BLaER1 (cell line): ENCODE results near the gene PRKRIP1.

Experiments
- H3K27ac ChIP-seq: shearing (Covaris generic); formaldehyde crosslinking; 2 replicates; pipeline ENCODE4 v1.8.1; 2022
- H3K27me3 ChIP-seq: shearing (Covaris generic); formaldehyde crosslinking; 2 replicates; pipeline ENCODE4 v1.8.1; 2022
- H3K36me3 ChIP-seq: shearing (Covaris generic); formaldehyde crosslinking; 2 replicates; pipeline ENCODE4 v1.8.1; 2022
- H3K4me1 ChIP-seq: shearing (Covaris generic); formaldehyde crosslinking; 2 replicates; pipeline ENCODE4 v1.8.1; 2022
- H3K4me2 ChIP-seq: shearing (Covaris generic); formaldehyde crosslinking; 2 replicates; pipeline ENCODE4 v1.8.1; 2022
- H3K4me3 ChIP-seq: shearing (Covaris generic); formaldehyde crosslinking; 2 replicates; pipeline ENCODE4 v1.8.1; 2022
- H3K9ac ChIP-seq: shearing (Covaris generic); formaldehyde crosslinking; 2 replicates; pipeline ENCODE4 v1.8.1; 2022
- H3K9me3 ChIP-seq: shearing (Covaris generic); formaldehyde crosslinking; 2 replicates; pipeline ENCODE4 v1.8.1; 2022
- H4K20me1 ChIP-seq: shearing (Covaris generic); formaldehyde crosslinking; 2 replicates; pipeline ENCODE4 v1.8.1; 2022
- Cebpa-rat ChIP-seq: shearing (Covaris generic); IDR thresholded peaks from 2 replicates; pipeline ENCODE4 v1.8.1; 2022

PRKRIP1 gene

GRCh38 chr7:102444961-102445673 is 49.0 kb downstream of the PRKRIP1 start:
- H3K27ac ChIP-seq = peak overlapping the region; percentile 81
- H3K9me3 ChIP-seq = no peaks in the 10 kb centered on the region
- no peak for TF ChIP-seq Cebpa-rat
- H3K36me3 ChIP-seq = peaks cover 78% of the 10 kb centered on the region
- H4K20me1 ChIP-seq = peaks cover 3% of the 10 kb centered on the region
- peak overlapping the region; percentile 70; the same call in 1 of the 2 replicates for H3K9ac ChIP-seq
- no peaks in the 10 kb centered on the region for H3K27me3 ChIP-seq
- peaks cover 85% of the 10 kb centered on the region for H3K4me1 ChIP-seq
- no peak overlapping the region for H3K4me3 ChIP-seq
- H3K4me2 ChIP-seq = peak overlapping the region; percentile 85

- H3K27me3 ChIP-seq = no peaks in the 10 kb centered on the region
- peak overlapping the region; percentile 81 for H3K27ac ChIP-seq
- no peak for TF ChIP-seq Cebpa-rat
- peak overlapping the region; percentile 70; the same call in 1 of the 2 replicates for H3K9ac ChIP-seq
- H3K36me3 ChIP-seq = peaks cover 77% of the 10 kb centered on the region
- no peaks in the 10 kb centered on the region for H3K9me3 ChIP-seq
- peak overlapping the region; percentile 85 for H3K4me2 ChIP-seq
- H4K20me1 ChIP-seq = peaks cover 8% of the 10 kb centered on the region
- H3K4me1 ChIP-seq = peaks cover 85% of the 10 kb centered on the region
- no peak overlapping the region for H3K4me3 ChIP-seq
Measured at GRCh38 chr7:102445674-102446071, 49.5 kb downstream of the PRKRIP1 start.

- H3K9ac ChIP-seq = 0 out of 2 replicates have a peak overlapping the region, but pooled peaks have one; percentile 70
- H3K4me3 ChIP-seq = no peak overlapping the region
- H3K4me1 ChIP-seq = peaks cover 87% of the 10 kb centered on the region
- H3K4me2 ChIP-seq = peak overlapping the region; percentile 85
- no peaks in the 10 kb centered on the region for H3K27me3 ChIP-seq
- H3K27ac ChIP-seq = peak overlapping the region; percentile 81
- H3K9me3 ChIP-seq = no peaks in the 10 kb centered on the region
- peaks cover 79% of the 10 kb centered on the region for H3K36me3 ChIP-seq
- no peak for TF ChIP-seq Cebpa-rat
- peaks cover 15% of the 10 kb centered on the region for H4K20me1 ChIP-seq
Measured at GRCh38 chr7:102446387-102447156, 50.4 kb downstream of the PRKRIP1 start.

GRCh38 chr7:102447311-102447710 is 51.1 kb downstream of the PRKRIP1 start:
- Histone ChIP-seq H3K36me3 (peaks cover 83% of the 10 kb centered on the region), H3K27ac (peak overlapping the region; percentile 81), H3K27me3 (no peaks in the 10 kb centered on the region), H3K4me1 (peaks cover 88% of the 10 kb centered on the region), H3K4me3 (no peak overlapping the region), H3K9ac (0 out of 2 replicates have a peak overlapping the region, but pooled peaks have one; percentile 19), H3K9me3 (no peaks in the 10 kb centered on the region), H3K4me2 (peak overlapping the region; percentile 85; the same call in 1 of the 2 replicates), H4K20me1 (peaks cover 19% of the 10 kb centered on the region)
- TF ChIP-seq Cebpa-rat = no peak

- no peak overlapping the region for H3K4me2 ChIP-seq
- H3K36me3 ChIP-seq = peaks cover 70% of the 10 kb centered on the region
- TF ChIP-seq Cebpa-rat = no peak
- H4K20me1 ChIP-seq = peaks cover 19% of the 10 kb centered on the region
- H3K9ac ChIP-seq = no peak overlapping the region
- peaks cover 84% of the 10 kb centered on the region for H3K4me1 ChIP-seq
- H3K9me3 ChIP-seq = no peaks in the 10 kb centered on the region
- H3K4me3 ChIP-seq = no peak overlapping the region
- H3K27ac ChIP-seq = no peak overlapping the region
- no peaks in the 10 kb centered on the region for H3K27me3 ChIP-seq
Measured at GRCh38 chr7:102449136-102449535, 53.0 kb downstream of the PRKRIP1 start.

GRCh38 chr7:102450242-102450641 is 54.1 kb downstream of the PRKRIP1 start:
- Histone ChIP-seq H4K20me1 (peaks cover 28% of the 10 kb centered on the region), H3K4me2 (peak overlapping the region; percentile 60), H3K4me1 (peaks cover 85% of the 10 kb centered on the region), H3K36me3 (peaks cover 62% of the 10 kb centered on the region), H3K9me3 (no peaks in the 10 kb centered on the region), H3K9ac (peak overlapping the region; percentile 34; the same call in 1 of the 2 replicates), H3K27me3 (no peaks in the 10 kb centered on the region), H3K4me3 (no peak overlapping the region), H3K27ac (peak overlapping the region; percentile 56)
- no peak for TF ChIP-seq Cebpa-rat

GRCh38 chr7:102451371-102452054 is 55.4 kb downstream of the PRKRIP1 start:
- Histone ChIP-seq H3K9me3 (no peaks in the 10 kb centered on the region), H3K4me1 (peaks cover 85% of the 10 kb centered on the region), H3K27ac (peak overlapping the region; percentile 62), H3K36me3 (peaks cover 58% of the 10 kb centered on the region), H3K4me3 (no peak overlapping the region), H4K20me1 (peaks cover 40% of the 10 kb centered on the region), H3K27me3 (no peaks in the 10 kb centered on the region), H3K9ac (peak overlapping the region; percentile 34; the same call in 1 of the 2 replicates), H3K4me2 (peak overlapping the region; percentile 60)
- TF ChIP-seq Cebpa-rat = no peak

GRCh38 chr7:102452451-102452850 is 56.3 kb downstream of the PRKRIP1 start:
- 0 out of 2 replicates have a peak overlapping the region, but pooled peaks have one; percentile 60 for H3K4me2 ChIP-seq
- H4K20me1 ChIP-seq = peaks cover 41% of the 10 kb centered on the region
- no peak overlapping the region for H3K4me3 ChIP-seq
- TF ChIP-seq Cebpa-rat = no peak
- H3K36me3 ChIP-seq = peaks cover 58% of the 10 kb centered on the region
- H3K9me3 ChIP-seq = no peaks in the 10 kb centered on the region
- no peak overlapping the region for H3K9ac ChIP-seq
- no peak overlapping the region for H3K27ac ChIP-seq
- no peaks in the 10 kb centered on the region for H3K27me3 ChIP-seq
- peaks cover 77% of the 10 kb centered on the region for H3K4me1 ChIP-seq

- Histone ChIP-seq H3K36me3 (peaks cover 58% of the 10 kb centered on the region), H3K4me3 (no peak overlapping the region)
- TF ChIP-seq Cebpa-rat = no peak
Measured at GRCh38 chr7:102453319-102453718, 57.2 kb downstream of the PRKRIP1 start.

More at GRCh38 chr7:102453319-102453718, 57.2 kb downstream of the PRKRIP1 start:
- H4K20me1 ChIP-seq = peaks cover 41% of the 10 kb centered on the region
- H3K9me3 ChIP-seq = no peaks in the 10 kb centered on the region
- no peaks in the 10 kb centered on the region for H3K27me3 ChIP-seq
- H3K4me1 ChIP-seq = peaks cover 69% of the 10 kb centered on the region
- H3K9ac ChIP-seq = no peak overlapping the region
- peak overlapping the region; percentile 2; the same call in 1 of the 2 replicates for H3K4me2 ChIP-seq
- peak overlapping the region; percentile 78; the same call in 1 of the 2 replicates for H3K27ac ChIP-seq
